GM18502 (cell line): ENCODE data around the gene ITGA3.
A peak's percentile ranks its signal among the peaks of the same experiment; 100 is the strongest.
"Not testable (repeated sequence)": the region's sequence is repeated elsewhere in the genome, so short reads cannot be mapped to it uniquely, and the experiment has no call there.

ENCODE experiments used
- ATAC-seq: cut with Tn5 transposase; IDR thresholded peaks from one replicate; pipeline ENCODE4 v1.9.1; 2021; ENCODE audit warnings: mild to moderate bottlenecking; ENCODE audit not compliant: unreplicated experiment, poor library complexity

Gene ITGA3

GRCh38 chr17:50051082-50051576 lies 4.8 kb upstream of the ITGA3 start:
- ATAC-seq, result no peak

- no peak for ATAC-seq
Measured at GRCh38 chr17:50051606-50052005, 4.3 kb upstream of the ITGA3 start.

GRCh38 chr17:50052241-50052796 lies 3.6 kb upstream of the ITGA3 start:
- no peak for ATAC-seq

DNA sequence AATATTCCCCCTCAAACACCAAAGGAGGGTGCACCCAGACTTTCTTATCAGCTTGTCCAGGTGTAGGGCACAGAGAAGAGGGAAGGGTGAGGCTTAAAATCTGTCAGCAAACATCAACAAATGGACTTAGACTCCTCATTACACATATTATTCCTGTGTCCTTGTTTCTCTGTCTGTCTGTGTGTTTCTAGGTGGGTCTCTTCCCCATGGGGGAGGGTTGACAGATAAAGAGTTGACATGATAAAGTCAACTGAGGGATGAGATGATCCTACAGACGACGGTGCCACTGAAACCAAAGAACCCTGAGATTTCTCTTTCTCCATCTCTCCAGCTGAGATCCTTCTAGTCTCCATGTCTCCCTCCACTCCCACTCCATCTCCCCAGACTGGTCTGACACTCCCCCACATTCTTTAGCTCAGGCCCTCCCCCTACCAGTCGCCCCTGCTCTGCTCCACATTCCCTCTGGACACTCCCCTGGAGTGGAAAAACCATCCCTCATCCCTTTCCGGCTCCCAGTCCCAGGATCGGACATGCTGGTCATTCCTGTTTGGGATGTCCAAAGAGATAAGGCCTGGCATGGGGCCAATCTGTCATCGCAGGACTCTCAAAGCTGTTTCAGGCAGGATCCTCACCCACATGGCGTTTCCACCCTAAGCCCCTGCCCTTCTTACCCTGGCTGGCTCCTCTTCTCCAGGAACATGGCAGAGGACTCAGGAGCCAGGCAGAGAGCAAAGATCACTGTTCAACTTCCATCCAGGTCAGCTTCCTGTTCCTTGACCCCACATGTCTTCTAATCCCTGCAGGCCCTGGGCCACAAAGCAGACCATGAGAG lies 2.9 kb upstream of the ITGA3 start:
- ATAC-seq, result no peak

DNA sequence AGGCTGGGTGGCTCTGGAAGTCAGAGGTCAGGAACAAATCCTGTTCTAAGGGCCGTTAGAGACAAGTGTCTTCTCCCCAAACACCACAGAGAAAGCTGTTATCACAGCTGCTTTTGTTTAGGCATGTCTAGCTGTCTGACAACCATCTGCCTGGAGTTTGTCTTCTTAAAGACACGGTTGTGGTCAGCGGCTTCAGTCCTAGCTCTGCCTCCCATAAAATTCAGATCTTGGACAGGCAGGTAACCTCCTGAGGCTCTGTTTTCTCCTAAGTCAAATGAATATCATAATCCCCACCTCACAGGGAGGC lies 2.3 kb upstream of the ITGA3 start:
- no peak for ATAC-seq

- no peak for ATAC-seq
Measured at GRCh38 chr17:50055055-50055425, 870 bp upstream of the ITGA3 start.

DNA sequence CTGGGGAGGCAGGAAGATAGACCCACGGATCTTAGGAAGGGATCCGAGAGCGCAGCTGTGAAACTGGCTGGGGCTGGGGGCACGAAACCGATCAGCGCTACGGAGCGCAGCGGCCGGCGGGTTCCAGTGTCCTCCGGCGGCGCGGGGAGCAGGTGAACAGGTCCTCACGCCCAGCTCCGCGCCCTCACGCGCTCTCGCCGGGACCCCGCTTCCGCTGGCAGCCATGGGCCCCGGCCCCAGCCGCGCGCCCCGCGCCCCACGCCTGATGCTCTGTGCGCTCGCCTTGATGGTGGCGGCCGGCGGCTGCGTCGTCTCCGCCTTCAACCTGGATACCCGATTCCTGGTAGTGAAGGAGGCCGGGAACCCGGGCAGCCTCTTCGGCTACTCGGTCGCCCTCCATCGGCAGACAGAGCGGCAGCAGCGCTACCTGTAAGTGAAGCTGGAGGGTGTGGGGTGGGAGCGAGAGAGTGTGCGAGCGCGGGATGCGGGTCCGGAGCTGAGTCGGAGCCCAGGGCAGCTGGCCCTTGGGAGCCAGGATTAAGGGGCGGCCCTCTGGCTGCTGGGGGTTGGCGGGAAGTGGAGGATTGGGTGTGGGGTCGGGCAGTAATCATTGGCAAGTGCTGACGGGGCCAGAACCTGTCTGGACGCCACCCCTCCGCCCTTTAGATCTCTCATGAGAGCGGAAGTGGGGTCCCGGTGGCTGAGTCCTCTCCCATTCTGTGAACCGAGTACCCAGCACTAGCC lies 479 bp downstream of the ITGA3 start:
- peak; percentile 65 for ATAC-seq

DNA sequence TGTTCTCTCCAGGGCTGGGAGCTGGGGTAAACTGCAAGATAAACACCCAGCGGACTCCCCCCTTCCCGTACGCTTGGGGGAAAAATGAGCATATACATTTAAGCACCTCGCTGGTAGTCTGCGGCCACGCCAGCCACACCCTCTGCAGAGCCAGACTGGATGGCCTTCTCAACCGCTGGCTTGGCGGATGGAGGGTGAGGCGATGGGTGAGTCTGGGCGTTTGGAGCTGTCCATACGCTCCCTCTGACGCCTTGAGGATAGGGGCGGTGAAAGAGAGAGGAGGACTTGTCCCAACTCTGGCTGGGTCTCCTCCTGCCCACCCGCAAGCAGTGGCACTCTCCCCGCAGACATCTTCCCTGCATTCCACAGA lies 1.0 kb downstream of the ITGA3 start:
- no peak for ATAC-seq

- ATAC-seq, result no peak
Measured at GRCh38 chr17:50057521-50057991, 1.6 kb downstream of the ITGA3 start.

DNA sequence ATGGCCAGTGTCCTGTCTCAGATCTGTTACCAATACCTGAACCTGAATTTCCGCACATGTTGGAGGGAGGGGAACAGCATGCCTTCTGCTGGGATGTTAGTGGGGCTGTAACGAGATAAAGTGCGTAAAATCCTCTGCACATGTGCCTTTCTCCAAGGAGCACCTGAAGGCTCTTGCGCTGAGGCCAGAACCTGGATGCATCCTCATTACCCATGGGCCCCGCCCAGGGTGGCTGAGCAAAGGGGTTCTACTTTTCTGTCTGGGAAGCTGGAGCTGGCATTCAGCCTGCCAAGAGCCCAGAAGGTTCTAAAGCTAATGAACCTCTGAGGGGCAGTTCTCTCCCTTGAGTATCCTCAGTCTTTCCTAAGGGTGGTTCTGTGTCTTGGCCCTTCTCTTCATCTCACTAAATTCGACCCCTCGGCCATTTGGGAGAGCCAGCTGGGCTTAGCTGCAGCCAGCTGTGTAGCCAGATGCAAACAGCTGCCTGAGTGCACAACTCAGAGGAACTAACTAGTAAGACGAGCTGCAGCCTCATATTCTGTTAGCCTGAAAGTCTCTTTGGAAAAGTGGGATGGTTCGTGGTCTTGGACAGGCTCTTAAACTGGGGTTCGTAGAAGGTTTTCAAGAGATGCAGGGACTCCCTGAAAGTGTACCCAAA lies 2.5 kb downstream of the ITGA3 start:
- ATAC-seq, result no peak

GRCh38 chr17:50059256-50059655 lies 3.3 kb downstream of the ITGA3 start:
- ATAC-seq, result no peak

DNA sequence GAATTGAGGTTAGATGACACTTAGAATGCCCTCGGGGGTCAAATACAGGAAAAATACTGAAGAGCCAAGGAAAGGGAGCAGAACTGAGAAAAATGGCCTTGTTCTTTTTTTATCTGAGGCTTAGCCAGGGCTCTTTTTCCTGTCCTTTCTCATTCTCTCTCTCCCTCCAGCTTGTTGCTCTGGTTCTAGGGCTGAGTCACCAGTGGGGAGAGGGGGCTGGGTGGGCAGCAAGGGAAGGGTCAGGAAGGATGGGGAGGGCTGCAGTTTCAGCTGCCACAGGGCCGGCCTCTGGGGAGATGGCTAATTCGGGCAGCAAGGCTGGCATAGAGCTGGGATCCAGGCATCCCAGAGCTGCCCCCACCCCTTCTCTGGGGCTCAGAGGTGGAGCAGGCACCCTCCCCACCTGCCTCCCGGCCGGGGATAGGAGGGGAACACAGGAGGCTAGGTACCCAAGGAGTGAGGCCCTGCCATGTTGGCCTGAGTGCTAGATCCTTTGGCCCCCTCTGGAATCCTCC lies 3.9 kb downstream of the ITGA3 start:
- no peak for ATAC-seq

DNA sequence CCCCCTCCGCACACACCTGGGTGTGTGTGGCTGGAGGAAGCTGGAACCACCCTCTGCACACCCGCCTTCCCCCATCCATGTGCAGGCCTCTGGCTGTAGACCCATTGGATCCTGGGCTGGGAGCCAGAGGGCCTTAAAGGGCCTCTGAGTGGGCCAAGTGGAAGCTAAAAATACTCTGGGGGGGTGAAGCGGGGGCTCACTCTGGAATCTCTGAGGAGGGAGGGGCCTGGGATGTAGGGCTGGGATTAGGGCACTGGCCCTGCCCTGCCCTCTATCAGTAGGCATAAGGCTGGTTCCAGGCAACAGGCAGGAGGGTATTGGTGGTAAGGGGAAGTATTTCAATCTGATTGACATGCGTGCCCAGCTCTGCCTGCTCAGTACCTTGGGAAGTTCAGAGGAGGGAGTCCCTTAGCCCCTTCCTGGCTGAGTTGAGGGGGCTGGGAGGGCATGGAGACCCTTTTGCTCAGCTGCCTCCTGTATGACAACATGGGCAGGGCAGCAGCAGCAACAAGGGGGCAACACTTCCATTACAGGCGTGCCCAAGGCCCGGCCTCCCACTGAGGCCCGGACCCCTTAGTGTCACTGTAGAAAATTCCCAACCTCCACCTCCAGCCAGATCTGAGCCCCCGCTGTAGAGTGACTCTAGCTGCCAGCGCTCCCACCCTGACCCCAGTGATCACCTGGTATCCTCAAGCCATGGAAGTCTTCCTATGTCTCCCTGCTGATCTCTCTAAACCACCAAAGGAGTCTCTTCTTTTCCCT lies 5.2 kb downstream of the ITGA3 start:
- no peak for ATAC-seq

DNA sequence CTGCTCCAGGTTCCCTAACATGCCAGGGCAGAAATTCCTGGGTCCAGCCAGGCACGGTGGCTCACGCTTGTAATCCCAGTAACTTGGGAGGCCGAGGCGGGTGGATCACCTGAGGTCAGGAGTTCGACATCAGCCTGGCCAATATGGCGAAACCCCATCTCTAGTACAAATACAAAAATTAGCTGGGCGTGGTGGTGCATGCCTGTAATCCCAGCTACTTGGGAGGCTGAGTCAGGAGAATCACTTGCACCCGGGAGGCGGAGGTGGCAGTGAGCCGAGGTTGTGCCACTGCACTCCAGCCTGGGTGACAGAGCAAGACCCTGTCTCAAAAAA lies 5.8 kb downstream of the ITGA3 start:
- ATAC-seq, result not testable (repeated sequence)

DNA sequence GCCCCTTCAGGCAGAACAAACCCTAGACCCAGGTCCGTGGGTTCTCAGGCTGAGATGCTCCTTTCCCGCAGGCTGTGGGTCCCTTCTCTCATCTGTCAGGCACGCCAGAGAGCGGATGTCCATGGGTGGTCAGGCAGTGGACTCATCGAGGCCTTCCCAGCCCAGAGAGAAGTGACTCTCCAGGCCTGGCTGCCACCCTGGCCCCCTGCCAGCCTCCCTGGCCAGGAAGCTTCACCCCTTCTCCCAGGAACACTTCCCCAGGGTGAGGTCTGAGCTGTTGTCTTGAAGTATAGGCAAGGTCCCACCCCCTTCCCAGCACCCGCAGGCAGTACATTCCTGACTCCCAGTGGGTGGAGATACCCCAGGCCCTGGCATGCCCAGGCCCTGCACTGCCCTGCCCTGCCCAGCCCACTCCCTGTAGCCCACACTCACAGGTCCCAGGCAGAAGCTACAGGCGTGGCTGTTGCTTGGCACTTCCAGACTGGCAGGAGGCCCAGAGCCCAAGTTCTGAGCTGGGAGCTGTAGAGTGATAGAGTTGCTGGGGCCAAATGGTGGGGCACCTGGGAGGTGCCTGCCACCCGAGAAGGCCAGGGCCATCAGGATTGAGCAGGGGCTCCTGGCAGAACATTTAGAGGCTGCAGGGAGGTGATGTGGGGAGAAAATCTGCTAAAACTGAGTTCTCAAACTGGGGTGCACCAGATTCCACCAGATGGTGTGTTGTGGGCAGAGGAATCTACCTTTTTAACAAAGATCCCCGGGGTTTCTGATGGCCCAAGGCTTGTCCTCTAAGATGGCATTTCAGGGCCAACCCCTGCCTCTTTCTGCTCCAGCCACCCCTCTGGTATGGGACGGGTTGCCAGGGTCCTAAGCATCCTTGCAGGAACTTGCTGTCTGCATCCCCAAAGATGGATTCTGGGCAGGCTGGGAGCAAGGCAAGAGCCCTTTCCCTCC lies 6.7 kb downstream of the ITGA3 start:
- ATAC-seq, result no peak

GRCh38 chr17:50063561-50064252 lies 7.8 kb downstream of the ITGA3 start:
- ATAC-seq, result no peak

DNA sequence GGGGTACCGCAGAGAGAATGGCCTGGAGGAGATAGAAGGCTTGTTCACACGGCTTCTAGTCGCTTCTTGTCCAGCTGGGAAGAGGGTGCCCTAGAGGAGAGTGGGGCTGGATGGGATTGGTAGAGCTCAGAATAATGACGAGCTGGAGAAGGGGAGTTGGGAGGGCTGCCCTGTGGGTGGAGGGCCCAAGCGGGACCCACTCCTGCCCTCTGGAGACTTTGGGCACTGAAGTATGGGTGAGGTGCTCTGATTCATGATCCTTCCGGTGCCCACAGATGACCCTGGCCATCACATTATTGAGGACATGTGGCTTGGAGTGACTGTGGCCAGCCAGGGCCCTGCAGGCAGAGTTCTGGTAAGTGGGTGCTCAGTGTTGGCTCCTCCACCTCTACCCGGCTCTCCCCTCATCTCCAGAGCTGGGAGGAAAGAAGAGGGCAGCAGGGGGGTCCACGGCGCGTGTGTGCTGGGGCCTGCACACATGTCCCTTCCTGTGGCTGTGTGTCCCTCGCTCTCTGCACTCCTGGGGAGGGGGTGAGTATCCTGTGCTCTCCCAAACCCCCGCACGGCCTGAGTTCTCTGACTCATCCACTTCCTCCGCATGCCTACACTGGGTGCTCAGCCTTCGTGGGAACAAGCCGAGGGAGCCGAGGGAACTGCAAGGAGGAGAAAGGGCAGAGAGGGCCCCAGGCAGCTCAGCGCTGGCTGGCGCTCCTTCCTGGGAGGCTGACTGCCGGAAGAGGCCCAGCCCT lies 8.5 kb downstream of the ITGA3 start:
- ATAC-seq, result no peak

DNA sequence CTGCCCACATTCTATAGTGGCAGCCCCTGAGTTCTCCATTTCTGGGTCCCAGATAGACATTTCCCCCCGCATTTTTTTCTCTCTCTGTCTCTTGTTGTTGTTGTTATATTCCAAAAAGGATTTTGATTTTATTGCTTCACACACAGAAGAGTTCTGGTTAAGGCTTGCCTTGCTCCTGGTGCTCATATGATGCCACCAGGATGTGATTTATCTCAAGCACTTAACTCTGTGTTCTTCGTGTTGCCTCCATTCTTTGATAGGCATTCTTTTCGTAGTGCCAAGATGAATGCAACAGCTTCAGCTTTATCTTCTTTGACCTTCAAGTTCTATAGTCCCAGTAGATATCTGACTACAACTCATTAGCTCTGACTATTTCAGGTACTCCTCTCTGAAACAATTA lies 9.1 kb downstream of the ITGA3 start:
- no peak for ATAC-seq
